HG03060 (cell line): Measurements from ENCODE around the gene SREBF1.
A peak's percentile ranks its signal among the peaks of the same experiment; 100 is the strongest.

Experiments used
- ATAC-seq: cut with Tn5 transposase; IDR thresholded peaks from one replicate; pipeline ENCODE4 v1.9.1; 2021; ENCODE audit warnings: low read depth, moderate number of reproducible peaks; ENCODE audit not compliant: unreplicated experiment

The SREBF1 gene

GRCh38 chr17:17842111-17842876 lies 5.5 kb upstream of the SREBF1 start:
- no peak for ATAC-seq

DNA sequence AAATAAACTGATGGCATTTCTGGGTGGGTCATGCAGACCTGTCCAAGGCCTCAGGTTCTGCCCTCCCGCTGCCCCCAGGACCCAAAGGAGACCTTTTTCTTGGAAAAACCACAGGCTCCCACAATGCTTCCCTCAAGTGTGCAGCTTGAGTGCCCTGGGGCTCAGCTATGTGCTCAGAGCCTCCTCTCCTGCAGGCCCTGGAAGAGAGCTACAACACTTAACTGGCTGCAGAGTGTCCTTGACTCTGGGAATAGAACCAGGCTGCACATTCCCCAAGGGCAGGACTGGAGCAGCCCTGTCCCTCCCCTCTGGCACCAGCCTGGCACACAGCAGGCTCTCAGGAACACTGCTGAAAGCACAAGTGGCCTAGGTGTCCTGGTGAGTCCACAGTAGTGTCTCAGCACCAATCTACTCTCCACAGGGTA lies 4.8 kb upstream of the SREBF1 start:
- ATAC-seq: no peak

DNA sequence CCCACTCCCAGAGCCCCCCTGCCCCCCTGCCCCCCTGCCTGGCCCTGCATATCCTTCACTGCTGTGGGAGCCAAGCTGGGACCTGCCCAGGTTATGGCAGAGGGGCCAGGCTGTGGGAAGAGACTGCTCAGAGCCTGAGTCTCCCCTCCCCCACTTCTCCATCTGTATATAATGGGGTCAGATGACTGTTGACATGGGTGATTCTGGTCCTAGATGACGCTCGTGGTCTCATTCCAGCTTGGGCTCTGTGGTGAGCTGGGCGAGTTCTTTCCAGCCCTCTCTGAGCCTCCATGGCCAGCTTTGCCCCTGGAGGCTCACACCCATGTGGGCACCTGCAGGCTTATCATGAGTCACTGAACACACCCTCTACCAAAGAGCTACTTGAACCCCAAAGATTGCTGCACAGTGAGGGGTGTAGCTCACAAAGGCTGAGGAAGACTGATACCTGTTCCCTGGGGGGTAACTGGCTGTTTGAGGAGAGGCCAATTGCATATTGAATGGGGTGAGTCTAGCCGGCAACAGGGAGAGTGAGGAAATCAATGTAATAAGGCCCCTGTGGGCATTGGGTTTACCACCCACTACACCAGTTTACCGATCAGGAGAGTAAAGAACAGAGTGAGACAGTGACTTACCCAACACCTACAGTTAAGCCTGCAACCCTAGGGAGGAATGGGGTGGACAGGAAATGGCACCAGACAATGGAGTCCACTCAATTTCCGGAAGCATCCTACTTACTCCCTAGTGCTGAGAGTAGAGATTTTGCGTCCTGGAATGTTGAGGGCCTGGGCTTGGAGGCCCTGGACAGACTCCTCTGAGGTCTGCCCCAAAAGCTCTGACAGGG lies 4.2 kb upstream of the SREBF1 start:
- no peak for ATAC-seq

- no peak for ATAC-seq
These were observed 3.3 kb upstream of the SREBF1 start for GRCh38 chr17:17839791-17840707.

DNA sequence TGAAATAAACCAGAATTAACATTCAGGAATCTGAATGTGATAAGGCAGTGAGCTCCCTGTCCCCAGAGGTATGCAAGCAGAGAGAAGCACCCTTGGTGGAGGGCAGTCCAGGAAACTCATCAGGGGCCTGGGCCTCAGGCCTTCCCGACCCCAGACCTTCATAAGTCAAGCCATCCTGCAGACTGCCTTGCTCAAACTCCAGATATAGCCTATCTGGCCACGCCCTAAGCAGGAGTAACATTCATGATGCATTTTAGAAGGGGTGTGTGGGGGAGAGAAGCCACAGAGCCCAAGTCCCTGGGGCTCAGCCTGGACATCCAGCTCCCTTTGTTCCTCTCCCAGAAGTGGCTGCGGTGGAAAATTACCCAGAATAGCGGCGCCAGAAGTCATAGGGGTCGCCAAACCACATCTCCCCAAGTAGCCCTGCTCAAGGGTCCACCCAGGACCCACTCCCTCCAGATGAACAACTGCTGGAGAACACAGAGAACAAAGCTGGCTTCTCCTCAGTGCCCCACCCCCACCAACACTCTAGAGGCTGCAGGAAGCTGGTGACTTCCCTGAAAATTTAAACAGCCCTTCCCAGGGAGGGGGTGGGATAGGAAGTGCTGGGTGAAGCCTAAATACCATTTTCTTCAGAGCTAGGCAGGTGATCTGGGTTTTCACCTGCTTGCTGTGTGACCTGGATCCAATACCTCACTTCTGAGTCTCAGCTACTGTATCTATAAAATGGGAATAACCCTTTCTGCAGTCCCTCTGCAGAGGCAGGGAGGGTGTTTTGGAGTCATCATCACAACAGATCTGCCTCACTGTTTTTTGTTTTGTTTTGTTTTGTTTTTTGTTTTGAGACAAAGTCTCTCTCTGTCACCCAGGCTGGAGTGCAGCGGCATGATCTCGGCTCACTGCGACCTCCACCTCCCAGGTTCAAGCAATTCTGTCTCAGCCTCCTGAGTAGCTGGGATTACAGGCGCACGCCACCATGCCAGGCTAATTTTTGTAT lies 1.5 kb upstream of the SREBF1 start:
- no peak for ATAC-seq

- ATAC-seq: no peak
These were observed 615 bp upstream of the SREBF1 start for GRCh38 chr17:17837380-17837821.

DNA sequence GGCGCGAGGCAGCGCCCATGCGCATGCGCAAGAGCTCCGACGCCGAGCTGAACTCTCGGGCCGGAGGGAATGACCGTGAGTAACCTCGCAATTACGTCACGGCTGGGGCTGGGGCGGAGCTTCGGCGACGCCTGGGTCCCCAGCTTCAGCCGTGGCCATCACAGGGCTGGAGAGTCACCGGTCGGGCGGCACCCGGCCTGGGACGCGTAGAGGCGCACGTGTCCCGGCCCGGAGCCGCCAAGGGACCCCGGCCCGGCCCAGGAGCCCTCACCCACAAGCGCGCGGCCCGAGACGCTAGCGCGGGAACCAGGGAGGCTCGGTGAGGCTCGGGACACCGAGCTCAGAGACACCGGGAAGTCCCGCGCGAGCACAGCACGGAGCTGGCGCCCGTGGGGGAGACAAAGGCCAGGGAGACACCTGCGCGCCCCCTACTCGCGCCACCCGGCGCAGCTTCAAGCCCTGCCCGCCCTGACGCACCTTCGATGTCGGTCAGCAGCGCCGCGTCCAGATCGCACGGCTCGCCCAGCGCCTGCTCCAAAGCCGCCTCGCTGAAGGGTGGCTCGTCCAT lies 452 bp downstream of the SREBF1 start:
- ATAC-seq: peak; percentile 40

DNA sequence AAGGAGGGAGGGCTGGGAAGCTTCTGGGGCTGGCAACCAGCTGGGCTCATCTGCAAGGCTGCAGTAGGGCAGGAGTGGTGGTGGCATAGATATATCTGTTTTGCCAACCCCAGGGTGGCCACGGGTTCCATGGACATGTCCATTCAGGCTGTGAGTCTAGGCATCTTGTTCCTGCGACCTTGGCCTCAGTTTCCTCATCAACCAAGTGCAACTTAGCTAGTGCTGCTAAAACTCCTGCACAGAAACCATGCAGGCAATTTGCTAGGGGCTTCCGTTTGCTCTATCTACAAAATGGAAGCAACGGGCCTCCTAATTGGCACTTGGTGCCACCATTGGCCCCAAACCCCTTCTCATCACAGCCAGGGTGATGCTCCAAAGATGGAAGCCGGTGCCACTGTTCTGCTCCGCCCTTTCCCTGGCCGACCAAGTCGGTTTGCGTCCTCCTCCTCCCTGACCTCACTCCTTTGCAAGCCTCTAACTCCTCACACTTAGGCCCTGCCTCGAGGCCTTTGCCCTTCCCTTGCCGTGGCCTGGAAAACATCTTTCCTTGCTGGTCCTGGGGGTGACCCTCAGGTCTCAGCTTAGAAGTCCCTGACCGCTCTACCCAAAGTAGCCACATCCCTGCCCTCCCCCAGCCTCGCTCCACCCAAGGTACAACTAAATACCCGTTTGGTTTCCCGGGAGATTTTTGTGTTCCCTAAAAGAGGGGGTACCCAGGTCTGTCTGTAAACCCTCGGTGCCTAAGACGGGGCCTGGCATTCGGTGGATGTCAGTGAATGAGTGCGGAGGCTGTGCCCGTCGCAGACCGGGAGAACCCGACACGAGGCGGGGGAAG lies 1.2 kb downstream of the SREBF1 start:
- ATAC-seq: no peak

- no peak for ATAC-seq
These were observed 1.8 kb downstream of the SREBF1 start for GRCh38 chr17:17834974-17835373.

- no peak for ATAC-seq
These were observed 3.0 kb downstream of the SREBF1 start for GRCh38 chr17:17833658-17834357.

DNA sequence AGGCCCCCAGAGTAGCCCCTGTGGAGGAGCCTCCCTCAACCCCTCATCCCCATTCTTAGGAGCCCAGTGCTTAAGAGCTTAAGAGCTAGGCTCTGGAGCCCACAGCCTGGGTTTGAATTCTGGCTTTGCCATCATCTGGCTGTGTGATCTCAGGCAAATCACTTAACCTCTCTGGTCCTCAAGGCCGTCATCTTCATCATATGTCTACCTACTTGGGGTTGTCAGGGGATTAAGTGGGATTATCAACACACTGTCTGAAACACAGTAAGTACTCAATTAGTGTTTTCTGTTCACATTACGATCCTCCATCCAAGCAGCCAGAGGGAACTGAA lies 4.8 kb downstream of the SREBF1 start:
- no peak for ATAC-seq

- no peak for ATAC-seq
These were observed 5.4 kb downstream of the SREBF1 start for GRCh38 chr17:17831208-17832031.

GRCh38 chr17:17830740-17831207 lies 6.0 kb downstream of the SREBF1 start:
- ATAC-seq: no peak

DNA sequence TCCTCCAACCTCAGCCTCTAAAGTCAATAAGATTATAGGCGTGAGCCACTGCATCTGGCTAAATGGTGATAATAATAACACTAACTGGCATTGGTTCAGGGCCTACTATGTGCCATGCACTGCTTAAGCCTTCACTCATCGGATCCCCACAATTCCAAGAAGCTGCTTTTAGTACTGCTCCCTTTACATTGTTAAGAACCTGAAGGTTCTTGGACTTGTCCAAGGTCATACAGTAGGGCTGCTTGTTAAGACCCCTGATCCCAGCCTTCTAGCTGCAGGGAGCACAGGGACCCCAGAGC lies 6.6 kb downstream of the SREBF1 start:
- no peak for ATAC-seq

- ATAC-seq: no peak
These were observed 8.8 kb downstream of the SREBF1 start for GRCh38 chr17:17827826-17828621.
